Endothelial cell of umbilical vein (primary cell): Measurements from ENCODE around the gene SYNE3. TPM values are rescaled to one million over a fixed set of nuclear protein-coding genes. Genes with fewer than 3 reads are reported as not detected.

Experiments used
- BruUV-seq: library from RNA; stranded (reverse); fragments of 400-500 nt; replicated peaks from 2 replicates; lab custom pipeline; 2021; lab: Mats Ljungman, UMichigan
- CTCF ChIA-PET: fragments of 300-600, 350-600 bp; sonication (Branson Sonifier 250); formaldehyde crosslinking; loops from one replicate; lab custom pipeline; 2021; ENCODE audit warnings: antibody characterized with exemption, inconsistent platforms; lab: Charles Lee
- POLR2A ChIA-PET: fragments of 300-600, 350-600 bp; sonication (Branson Sonifier 250); formaldehyde crosslinking; loops from one replicate; lab custom pipeline; 2021; ENCODE audit warnings: antibody characterized with exemption, inconsistent platforms; lab: Charles Lee
- DNase-seq: peaks from one replicate; pipeline ENCODE4 v3.0.0-alpha.2; 2011; ENCODE audit warnings: low read depth, low spot score
- FAIRE-seq: peaks from 2 replicates; lab custom pipeline; 2011; peaks lifted over from hg19 to GRCh38; lab: Jason Lieb, UNC
- H2AFZ ChIP-seq: 2 replicates; pipeline ENCODE4 v1.6.0; 2012; ENCODE audit warnings: low read depth, low read length, control low read depth, inconsistent platforms
- H3K27ac ChIP-seq: 2 replicates; pipeline ENCODE4 v1.5.1; 2011; ENCODE audit warnings: low read depth, mild to moderate bottlenecking, control low read depth, low read length, moderate library complexity; ENCODE audit not compliant: insufficient read depth
- H3K27me3 ChIP-seq, 2 experiments: 2 replicates each; pipeline versions ENCODE4 v1.6.0 to v1.6.1; 2011; ENCODE audit warnings: low read length in 2 of 2, mixed read lengths in 1 of 2; ENCODE audit not compliant: control insufficient read depth in 2 of 2, insufficient read depth in 2 of 2
- H3K36me3 ChIP-seq, 2 experiments: 2 replicates in 1 of 2; 3 replicates in 1 of 2; pipeline ENCODE4 v1.5.1; 2011; ENCODE audit warnings: low read length in 2 of 2, mild to moderate bottlenecking in 1 of 2, moderate library complexity in 1 of 2; ENCODE audit not compliant: control insufficient read depth in 2 of 2, insufficient read depth in 2 of 2; ENCODE audit errors: extremely low read depth in 1 of 2
- H3K4me1 ChIP-seq: 3 replicates; pipeline ENCODE4 v1.5.1; 2011; ENCODE audit warnings: mild to moderate bottlenecking, low read length; ENCODE audit not compliant: control insufficient read depth, insufficient read depth; ENCODE audit errors: extremely low read depth
- H3K4me2 ChIP-seq: 2 replicates; pipeline ENCODE4 v1.6.1; 2011; ENCODE audit warnings: low read length, control low read depth, mixed read lengths; ENCODE audit not compliant: insufficient read depth
- H3K4me3 ChIP-seq, 3 experiments: fragments of 200-600 bp in 1 of 3; sonication (generic), shearing (Covaris generic) in 1 of 3; replicated peaks in 1 of 3; 2 replicates each; pipeline ENCODE4 v1.5.1; 2011 to 2016; ENCODE audit warnings: control low read depth in 3 of 3, low read length in 3 of 3, mild to moderate bottlenecking in 2 of 3, inconsistent platforms in 1 of 3, low read depth in 1 of 3, moderate library complexity in 1 of 3; ENCODE audit not compliant: insufficient read depth in 1 of 3
- H3K79me2 ChIP-seq: 2 replicates; pipeline ENCODE4 v1.6.0; 2012; ENCODE audit warnings: low read length, inconsistent platforms; ENCODE audit not compliant: control insufficient read depth, insufficient read depth
- H3K9ac ChIP-seq: replicated peaks from 2 replicates; pipeline ENCODE3; 2011; ENCODE audit warnings: low read length, control low read depth; ENCODE audit not compliant: insufficient read depth; ENCODE audit errors: extremely low read depth
- H3K9me1 ChIP-seq: replicated peaks from 3 replicates; pipeline ENCODE4 v1.6.0; 2011; ENCODE audit warnings: mild to moderate bottlenecking, low read length; ENCODE audit not compliant: control insufficient read depth, insufficient read depth; ENCODE audit errors: extremely low read depth
- H3K9me3 ChIP-seq: replicated peaks from 2 replicates; pipeline ENCODE4 v1.5.1; 2012; ENCODE audit warnings: low read length, inconsistent platforms; ENCODE audit not compliant: control insufficient read depth, insufficient read depth
- H4K20me1 ChIP-seq: replicated peaks from 2 replicates; pipeline ENCODE3; 2011; ENCODE audit warnings: mild to moderate bottlenecking, low read length; ENCODE audit not compliant: control insufficient read depth, insufficient read depth; ENCODE audit errors: extremely low read depth
- EZH2 ChIP-seq: IDR thresholded peaks from 2 replicates; pipeline ENCODE4 v1.6.1; 2012; ENCODE audit warnings: borderline replicate concordance, low read depth, mild to moderate bottlenecking, moderate library complexity, low read length, inconsistent platforms; ENCODE audit not compliant: severe bottlenecking
- FOS ChIP-seq: IDR thresholded peaks from 2 replicates; pipeline ENCODE4 v1.6.1; 2011; ENCODE audit warnings: mild to moderate bottlenecking, low read length, moderate library complexity, borderline replicate concordance; ENCODE audit not compliant: insufficient read depth
- GATA2 ChIP-seq: IDR thresholded peaks from 2 replicates; pipeline ENCODE4 v1.7.0; 2011; ENCODE audit warnings: low read depth, mild to moderate bottlenecking, moderate library complexity, mixed read lengths, low read length; ENCODE audit not compliant: insufficient read length, insufficient read depth
- JUN ChIP-seq: IDR thresholded peaks from 2 replicates; pipeline ENCODE4 v1.6.1; 2011; ENCODE audit warnings: borderline replicate concordance, low read depth; ENCODE audit not compliant: insufficient read length, insufficient read depth
- MYC ChIP-seq: IDR thresholded peaks from one replicate; pipeline ENCODE4 v1.6.1; 2011; ENCODE audit warnings: mild to moderate bottlenecking, low read depth, low read length
- POLR2A ChIP-seq: IDR thresholded peaks from 2 replicates; pipeline ENCODE4 v1.6.1; 2012; ENCODE audit warnings: low read depth, mild to moderate bottlenecking, control low read depth, low read length
- POLR2AphosphoS5 ChIP-seq: IDR thresholded peaks from 2 replicates; pipeline ENCODE4 v1.6.1; 2012; ENCODE audit warnings: low read depth, mild to moderate bottlenecking, control low read depth, low read length, moderate library complexity; ENCODE audit not compliant: insufficient read depth
- dilution Hi-C: fragments of 300-500 bp; cut with MboI; formaldehyde crosslinking; loops from one replicate; pipeline ENCODE4 v1.15.0; 2019; ENCODE audit warnings: low sequenced_read_pairs; ENCODE audit not compliant: extremely low pct_ligation_motif_present
- intact Hi-C: fragments of 100-400 bp; cut with micrococcal nuclease; formaldehyde crosslinking; loops from one replicate; pipeline ENCODE4 v1.10.0; 2022
- polyA plus RNA-seq, 4 experiments: library from polyadenylated mRNA; depleted of rRNA in 3 of 4; stranded (reverse) in 3 of 4; unstranded in 1 of 4; fragments of >200 nt; gene quantifications; 2 replicates each; pipeline versions ENCODE4 v1.2.1 to v1.2.3, GENCODE V29; 2011 to 2012; ENCODE audit warnings: missing spikeins in 1 of 4
- total RNA-seq: library from RNA; stranded (reverse); gene quantifications from 2 replicates; pipeline ENCODE4 v1.2.3, GENCODE V29; 2021
- TF ChIP-seq, protein P1 (sequence below), 2 donors: IDR thresholded peaks; 1 replicate in 1 of 2; 2 replicates in 1 of 2; pipeline ENCODE4 v1.5.1; 2011; ENCODE audit warnings: low read length in 2 of 2, mild to moderate bottlenecking in 2 of 2, moderate library complexity in 2 of 2, control low read depth in 1 of 2, inconsistent platforms in 1 of 2, low read depth in 1 of 2; ENCODE audit not compliant: insufficient read depth in 1 of 2; ENCODE audit errors: extremely low read depth in 1 of 2
- TF ChIP-seq, protein P2 (sequence below): IDR thresholded peaks from 2 replicates; pipeline ENCODE4 v1.6.1; 2011; ENCODE audit not compliant: insufficient read depth, insufficient read length

SYNE3 gene
- total and polyA plus RNA-seq, 2 donors (not counting 3 experiments of a cell fraction or from before 2014, with no cell fraction given) = 3.0 to 18.8 TPM

DNA sequence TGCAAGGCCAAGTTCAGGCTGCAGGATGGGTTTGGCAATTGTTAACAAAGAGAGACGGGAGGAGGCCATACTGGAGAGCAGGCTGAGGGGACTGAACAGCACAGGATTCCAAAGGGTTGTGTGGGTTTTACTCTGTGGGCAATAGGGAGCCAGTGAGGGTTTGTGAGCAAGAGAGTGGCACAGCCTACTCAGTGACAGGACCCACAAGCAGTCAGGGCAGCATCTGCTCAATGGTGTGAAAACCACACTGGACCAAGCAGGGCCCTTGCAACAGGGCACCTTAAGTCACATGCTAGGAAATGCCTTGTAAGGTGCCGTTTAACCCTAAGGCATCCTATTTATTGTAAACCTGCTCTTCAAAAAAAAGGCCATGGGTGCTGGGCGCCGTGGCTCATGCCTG, 22.0 kb downstream of the SYNE3 start:
- Histone ChIP-seq H3K27me3 (no peaks in the 10 kb centered on the region), H4K20me1 (no peaks in the 10 kb centered on the region), H3K4me1 (peaks cover 26% of the 10 kb centered on the region), H3K4me2 (no peak overlapping the region), H2AFZ (no peak overlapping the region), H3K36me3 (no peaks in the 10 kb centered on the region), H3K4me3 (no peak overlapping the region), H3K9me1 (no peaks in the 10 kb centered on the region), H3K27ac (no peak overlapping the region), H3K9ac (no peak overlapping the region), H3K79me2 (no peaks in the 10 kb centered on the region), H3K9me3 (no peaks in the 10 kb centered on the region)
- BruUV-seq = no TSS peak
- DNase-seq (no peak), FAIRE-seq (no peak)
- dilution Hi-C loops (no loop called here), intact Hi-C loops (loop anchor here (2.0 kb wide), 1 partner anchor 24 kb away; no protein-coding TSS in a partner anchor)
- ChIA-PET POLR2A (no interaction called here), CTCF (interaction anchor here (1.5 kb wide), 1 partner anchor 24 kb away, joined by 4 read pairs; no protein-coding TSS in a partner anchor)
- TF ChIP-seq, protein P1, sequence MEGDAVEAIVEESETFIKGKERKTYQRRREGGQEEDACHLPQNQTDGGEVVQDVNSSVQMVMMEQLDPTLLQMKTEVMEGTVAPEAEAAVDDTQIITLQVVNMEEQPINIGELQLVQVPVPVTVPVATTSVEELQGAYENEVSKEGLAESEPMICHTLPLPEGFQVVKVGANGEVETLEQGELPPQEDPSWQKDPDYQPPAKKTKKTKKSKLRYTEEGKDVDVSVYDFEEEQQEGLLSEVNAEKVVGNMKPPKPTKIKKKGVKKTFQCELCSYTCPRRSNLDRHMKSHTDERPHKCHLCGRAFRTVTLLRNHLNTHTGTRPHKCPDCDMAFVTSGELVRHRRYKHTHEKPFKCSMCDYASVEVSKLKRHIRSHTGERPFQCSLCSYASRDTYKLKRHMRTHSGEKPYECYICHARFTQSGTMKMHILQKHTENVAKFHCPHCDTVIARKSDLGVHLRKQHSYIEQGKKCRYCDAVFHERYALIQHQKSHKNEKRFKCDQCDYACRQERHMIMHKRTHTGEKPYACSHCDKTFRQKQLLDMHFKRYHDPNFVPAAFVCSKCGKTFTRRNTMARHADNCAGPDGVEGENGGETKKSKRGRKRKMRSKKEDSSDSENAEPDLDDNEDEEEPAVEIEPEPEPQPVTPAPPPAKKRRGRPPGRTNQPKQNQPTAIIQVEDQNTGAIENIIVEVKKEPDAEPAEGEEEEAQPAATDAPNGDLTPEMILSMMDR (IDR thresholded peaks at IDR 0.05; ENCODE audit: extremely low read depth in 1 of 2, insufficient read depth in 1 of 2, low read depth in 1 of 2, low read length in 2 of 2) = no peak
- TF ChIP-seq, protein P2, sequence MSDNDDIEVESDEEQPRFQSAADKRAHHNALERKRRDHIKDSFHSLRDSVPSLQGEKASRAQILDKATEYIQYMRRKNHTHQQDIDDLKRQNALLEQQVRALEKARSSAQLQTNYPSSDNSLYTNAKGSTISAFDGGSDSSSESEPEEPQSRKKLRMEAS = no peak
- no peak for TF ChIP-seq EZH2
- no peak for TF ChIP-seq GATA2
- no peak for TF ChIP-seq POLR2A
- no peak for TF ChIP-seq JUN
- TF ChIP-seq FOS = no peak
- no peak for TF ChIP-seq MYC
- no peak for TF ChIP-seq POLR2AphosphoS5
